K562 (cell line): ENCODE results near the gene TUBA1B. TPM values are rescaled to one million over a fixed set of nuclear protein-coding genes. Genes with fewer than 3 reads are reported as not detected.

Experiments
- CCNT2 ChIP-seq: IDR thresholded peaks from 2 replicates; pipeline ENCODE4 v1.6.1; 2011; ENCODE audit warnings: borderline replicate concordance, low read depth, mild to moderate bottlenecking, moderate library complexity, mixed read lengths, low read length; ENCODE audit not compliant: insufficient read length; ENCODE audit errors: extremely low read depth
- JUN ChIP-seq, 2 experiments: sonication (generic) in 1 of 2; formaldehyde crosslinking in 1 of 2; IDR thresholded peaks; 2 replicates each; pipeline versions ENCODE4 v1.6.1 to v1.8.0; 2012 to 2022; ENCODE audit warnings: borderline replicate concordance in 2 of 2, mild to moderate bottlenecking in 2 of 2, improper control_type of control experiment in 1 of 2, low read depth in 1 of 2, low read length in 1 of 2, missing genetic modification reagents in 1 of 2
- NCOA4 ChIP-seq: fragments of 450-650 bp; IDR thresholded peaks from 2 replicates; pipeline ENCODE4 v1.6.1; 2018; ENCODE audit warnings: mild to moderate bottlenecking; ENCODE audit not compliant: partially characterized antibody
- NCOA6 ChIP-seq: fragments of 450-650 bp; IDR thresholded peaks from 2 replicates; pipeline ENCODE4 v1.6.1; 2017; ENCODE audit warnings: mild to moderate bottlenecking
- PHB2 ChIP-seq: fragments of 450-650 bp; IDR thresholded peaks from 2 replicates; pipeline ENCODE4 v1.6.1; 2017; ENCODE audit warnings: low read depth
- RBM17 ChIP-seq: fragments of 200-400 bp; formaldehyde crosslinking; IDR thresholded peaks from 2 replicates; pipeline ENCODE4 v1.6.1; 2017; ENCODE audit warnings: low read depth, mild to moderate bottlenecking, low read length, borderline replicate concordance
- SAP30 ChIP-seq: fragments of 200-600 bp; sonication (generic); IDR thresholded peaks from 2 replicates; pipeline ENCODE4 v1.6.1; 2012; ENCODE audit warnings: borderline replicate concordance, low read depth, mild to moderate bottlenecking, moderate library complexity, low read length, control low read depth, inconsistent platforms; ENCODE audit not compliant: insufficient read depth, poor library complexity, severe bottlenecking
- SMAD4 ChIP-seq: fragments of 250-450 bp; sonication (Bioruptor Pico); conservative IDR thresholded peaks from 2 replicates; pipeline ENCODE4 v1.8.0; 2021; ENCODE audit warnings: inconsistent platforms, mild to moderate bottlenecking, moderate library complexity
- TEAD1 ChIP-seq, 2 experiments: fragments of 450-650 bp in 1 of 2; sonication (generic) in 1 of 2; formaldehyde crosslinking; IDR thresholded peaks; 2 replicates each; pipeline versions ENCODE4 v1.4.0 to v1.8.0; 2020 to 2022; ENCODE audit warnings: mild to moderate bottlenecking in 2 of 2, missing genetic modification reagents in 1 of 2
- ZKSCAN1 ChIP-seq: fragments of 150-350 bp; IDR thresholded peaks from 2 replicates; pipeline ENCODE4 v1.6.1; 2016; ENCODE audit warnings: low read depth, low read length
- ZNF124 ChIP-seq: sonication (generic); formaldehyde crosslinking; IDR thresholded peaks from 2 replicates; pipeline ENCODE4 v1.8.1; 2022; ENCODE audit warnings: missing genetic modification reagents
- ZNF143 ChIP-seq: sonication (generic); formaldehyde crosslinking; IDR thresholded peaks from 2 replicates; pipeline ENCODE4 v1.9.0; 2022; ENCODE audit warnings: mild to moderate bottlenecking, missing genetic modification reagents
- ZNF212 ChIP-seq: fragments of 450-650 bp; formaldehyde crosslinking; IDR thresholded peaks from 2 replicates; pipeline ENCODE4 v1.4.0; 2020; ENCODE audit warnings: mild to moderate bottlenecking
- ZNF699 ChIP-seq: fragments of 250-450 bp; sonication (Bioruptor Pico); IDR thresholded peaks from 2 replicates; pipeline ENCODE4 v1.8.0; 2021; ENCODE audit warnings: mild to moderate bottlenecking, moderate library complexity; ENCODE audit not compliant: insufficient replicate concordance
- ZNF778 ChIP-seq: fragments of 450-650 bp; formaldehyde crosslinking; IDR thresholded peaks from 2 replicates; pipeline ENCODE4 v1.4.0; 2020; ENCODE audit warnings: mild to moderate bottlenecking, moderate library complexity
- polyA plus RNA-seq, 8 experiments: library from polyadenylated mRNA; depleted of rRNA in 4 of 8; stranded (reverse) in 5 of 8; unstranded in 3 of 8; fragments of >200 nt; fragmentation: Nextera tagmentation in 2 of 8; fragmentation: Illumina TruSeq in 1 of 8; extraction: Ambion mirVana in 2 of 8; extraction: Trizol in 1 of 8; gene quantifications; 2 replicates each; pipeline versions ENCODE4 v1.2.1 to v1.2.3, GENCODE V29; 2011 to 2014; ENCODE audit warnings: inconsistent platforms in 1 of 8, missing spikeins in 1 of 8
- total RNA-seq, 7 experiments: library from RNA; depleted of rRNA in 6 of 7; stranded (reverse); fragments of >200 nt in 6 of 7; fragmentation: Illumina TruSeq in 2 of 7; extraction: Trizol in 2 of 7; gene quantifications; 2 replicates each; pipeline versions ENCODE4 v1.2.1 to v1.2.3, GENCODE V29; 2011 to 2021; ENCODE audit warnings: low replicate concordance in 1 of 7
- TF ChIP-seq, protein P1 (sequence below): fragments of 200-800 bp; sonication (Bioruptor generic); IDR thresholded peaks from 2 replicates; pipeline ENCODE4 v1.6.1; 2016; ENCODE audit warnings: missing genetic modification characterization, missing compliant biosample characterization
- TF ChIP-seq, protein P2 (sequence below), 2 experiments: fragments of 150-350 bp in 1 of 2; IDR thresholded peaks; 2 replicates each; pipeline ENCODE4 v1.6.1; 2012 to 2016; ENCODE audit warnings: low read depth in 2 of 2, low read length in 2 of 2, mild to moderate bottlenecking in 1 of 2, moderate library complexity in 1 of 2
- TF ChIP-seq, protein P3 (sequence below): sonication (generic); formaldehyde crosslinking; IDR thresholded peaks from 2 replicates; pipeline ENCODE4 v1.9.0; 2022; ENCODE audit warnings: mild to moderate bottlenecking, missing genetic modification reagents

The TUBA1B gene
- total and polyA plus RNA-seq, 9 of the 15 experiments (the other 6 are each of a cell fraction or from before 2014, with no cell fraction given) = 2,189 to 4,624 (median 2,628) TPM

DNA sequence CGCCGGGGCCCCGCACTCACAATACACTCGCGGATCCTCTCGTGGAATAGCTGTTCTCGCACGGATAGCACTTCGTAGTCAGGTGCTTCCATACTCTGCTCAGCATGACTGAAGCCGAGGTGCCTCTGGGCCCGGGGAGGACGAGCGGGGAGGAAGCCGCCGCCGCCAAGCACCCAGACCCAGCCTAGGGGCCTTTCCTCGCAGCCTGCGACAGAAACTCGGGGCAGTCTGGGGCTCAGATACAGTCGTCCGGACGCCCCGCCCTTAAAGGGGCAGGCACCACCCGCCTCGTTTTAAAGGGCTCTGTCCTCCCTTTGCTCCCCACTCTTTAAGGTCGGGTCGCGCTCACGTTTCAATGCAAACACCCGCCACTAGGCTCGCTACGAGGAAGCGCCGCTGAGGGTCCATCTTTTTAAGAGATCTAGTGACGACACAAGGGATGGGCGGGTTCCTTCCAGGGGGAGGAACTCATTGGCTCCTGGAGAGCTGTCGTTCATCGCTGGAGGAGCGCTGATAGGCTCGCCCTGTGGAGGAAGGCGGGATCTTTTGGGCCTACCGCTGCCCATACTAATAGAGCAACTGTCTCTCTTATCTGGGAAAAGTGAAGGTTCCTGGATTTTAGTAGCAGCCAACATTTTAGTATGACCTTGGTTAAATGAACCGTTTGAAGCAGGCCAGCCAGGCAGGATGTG lies 20.6 kb downstream of the TUBA1B start, which contains the start of gene LMBR1L (continued):
- TF ChIP-seq ZNF212 (CRISPR knock-in tag) = no peak
- TF ChIP-seq CCNT2 = peak; percentile 16
- TF ChIP-seq ZKSCAN1 = no peak; the same call in 1 of the 2 replicates
- no peak for TF ChIP-seq NCOA6
- peak in 1 of 2 experiments; percentile 22; a peak in 1 of 4 replicates for TF ChIP-seq TEAD1 (CRISPR knock-in tag; IDR thresholded peaks at IDR 0.05)
- peak; percentile 10 for TF ChIP-seq SAP30
- no peak for TF ChIP-seq PHB2
- no peak for TF ChIP-seq ZNF143 (CRISPR knock-in tag)
- no peak for TF ChIP-seq ZNF778 (CRISPR knock-in tag)
- no peak for TF ChIP-seq ZNF699
- no peak for TF ChIP-seq RBM17
- TF ChIP-seq SMAD4 (CRISPR knock-in tag) = peak; percentile 63; the same call in 1 of the 2 replicates
- TF ChIP-seq, protein P1, sequence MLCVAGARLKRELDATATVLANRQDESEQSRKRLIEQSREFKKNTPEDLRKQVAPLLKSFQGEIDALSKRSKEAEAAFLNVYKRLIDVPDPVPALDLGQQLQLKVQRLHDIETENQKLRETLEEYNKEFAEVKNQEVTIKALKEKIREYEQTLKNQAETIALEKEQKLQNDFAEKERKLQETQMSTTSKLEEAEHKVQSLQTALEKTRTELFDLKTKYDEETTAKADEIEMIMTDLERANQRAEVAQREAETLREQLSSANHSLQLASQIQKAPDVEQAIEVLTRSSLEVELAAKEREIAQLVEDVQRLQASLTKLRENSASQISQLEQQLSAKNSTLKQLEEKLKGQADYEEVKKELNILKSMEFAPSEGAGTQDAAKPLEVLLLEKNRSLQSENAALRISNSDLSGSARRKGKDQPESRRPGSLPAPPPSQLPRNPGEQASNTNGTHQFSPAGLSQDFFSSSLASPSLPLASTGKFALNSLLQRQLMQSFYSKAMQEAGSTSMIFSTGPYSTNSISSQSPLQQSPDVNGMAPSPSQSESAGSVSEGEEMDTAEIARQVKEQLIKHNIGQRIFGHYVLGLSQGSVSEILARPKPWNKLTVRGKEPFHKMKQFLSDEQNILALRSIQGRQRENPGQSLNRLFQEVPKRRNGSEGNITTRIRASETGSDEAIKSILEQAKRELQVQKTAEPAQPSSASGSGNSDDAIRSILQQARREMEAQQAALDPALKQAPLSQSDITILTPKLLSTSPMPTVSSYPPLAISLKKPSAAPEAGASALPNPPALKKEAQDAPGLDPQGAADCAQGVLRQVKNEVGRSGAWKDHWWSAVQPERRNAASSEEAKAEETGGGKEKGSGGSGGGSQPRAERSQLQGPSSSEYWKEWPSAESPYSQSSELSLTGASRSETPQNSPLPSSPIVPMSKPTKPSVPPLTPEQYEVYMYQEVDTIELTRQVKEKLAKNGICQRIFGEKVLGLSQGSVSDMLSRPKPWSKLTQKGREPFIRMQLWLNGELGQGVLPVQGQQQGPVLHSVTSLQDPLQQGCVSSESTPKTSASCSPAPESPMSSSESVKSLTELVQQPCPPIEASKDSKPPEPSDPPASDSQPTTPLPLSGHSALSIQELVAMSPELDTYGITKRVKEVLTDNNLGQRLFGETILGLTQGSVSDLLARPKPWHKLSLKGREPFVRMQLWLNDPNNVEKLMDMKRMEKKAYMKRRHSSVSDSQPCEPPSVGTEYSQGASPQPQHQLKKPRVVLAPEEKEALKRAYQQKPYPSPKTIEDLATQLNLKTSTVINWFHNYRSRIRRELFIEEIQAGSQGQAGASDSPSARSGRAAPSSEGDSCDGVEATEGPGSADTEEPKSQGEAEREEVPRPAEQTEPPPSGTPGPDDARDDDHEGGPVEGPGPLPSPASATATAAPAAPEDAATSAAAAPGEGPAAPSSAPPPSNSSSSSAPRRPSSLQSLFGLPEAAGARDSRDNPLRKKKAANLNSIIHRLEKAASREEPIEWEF (CRISPR knock-in tag) = no peak
- no peak for TF ChIP-seq JUN (IDR thresholded peaks at IDR 0.05; ENCODE audit: borderline replicate concordance, low read depth, low read length)
- TF ChIP-seq JUN (CRISPR knock-in tag; IDR thresholded peaks at IDR 0.05; ENCODE audit: borderline replicate concordance) = no peak
- TF ChIP-seq, protein P2, sequence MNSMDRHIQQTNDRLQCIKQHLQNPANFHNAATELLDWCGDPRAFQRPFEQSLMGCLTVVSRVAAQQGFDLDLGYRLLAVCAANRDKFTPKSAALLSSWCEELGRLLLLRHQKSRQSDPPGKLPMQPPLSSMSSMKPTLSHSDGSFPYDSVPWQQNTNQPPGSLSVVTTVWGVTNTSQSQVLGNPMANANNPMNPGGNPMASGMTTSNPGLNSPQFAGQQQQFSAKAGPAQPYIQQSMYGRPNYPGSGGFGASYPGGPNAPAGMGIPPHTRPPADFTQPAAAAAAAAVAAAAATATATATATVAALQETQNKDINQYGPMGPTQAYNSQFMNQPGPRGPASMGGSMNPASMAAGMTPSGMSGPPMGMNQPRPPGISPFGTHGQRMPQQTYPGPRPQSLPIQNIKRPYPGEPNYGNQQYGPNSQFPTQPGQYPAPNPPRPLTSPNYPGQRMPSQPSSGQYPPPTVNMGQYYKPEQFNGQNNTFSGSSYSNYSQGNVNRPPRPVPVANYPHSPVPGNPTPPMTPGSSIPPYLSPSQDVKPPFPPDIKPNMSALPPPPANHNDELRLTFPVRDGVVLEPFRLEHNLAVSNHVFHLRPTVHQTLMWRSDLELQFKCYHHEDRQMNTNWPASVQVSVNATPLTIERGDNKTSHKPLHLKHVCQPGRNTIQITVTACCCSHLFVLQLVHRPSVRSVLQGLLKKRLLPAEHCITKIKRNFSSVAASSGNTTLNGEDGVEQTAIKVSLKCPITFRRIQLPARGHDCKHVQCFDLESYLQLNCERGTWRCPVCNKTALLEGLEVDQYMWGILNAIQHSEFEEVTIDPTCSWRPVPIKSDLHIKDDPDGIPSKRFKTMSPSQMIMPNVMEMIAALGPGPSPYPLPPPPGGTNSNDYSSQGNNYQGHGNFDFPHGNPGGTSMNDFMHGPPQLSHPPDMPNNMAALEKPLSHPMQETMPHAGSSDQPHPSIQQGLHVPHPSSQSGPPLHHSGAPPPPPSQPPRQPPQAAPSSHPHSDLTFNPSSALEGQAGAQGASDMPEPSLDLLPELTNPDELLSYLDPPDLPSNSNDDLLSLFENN (IDR thresholded peaks at IDR 0.05; ENCODE audit: low read depth in 2 of 2, low read length in 2 of 2) = no peak
- no peak for TF ChIP-seq NCOA4
- TF ChIP-seq, protein P3, sequence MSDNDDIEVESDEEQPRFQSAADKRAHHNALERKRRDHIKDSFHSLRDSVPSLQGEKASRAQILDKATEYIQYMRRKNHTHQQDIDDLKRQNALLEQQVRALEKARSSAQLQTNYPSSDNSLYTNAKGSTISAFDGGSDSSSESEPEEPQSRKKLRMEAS (CRISPR knock-in tag) = peak; percentile 58
- no peak for TF ChIP-seq ZNF124 (CRISPR knock-in tag)
